Esophagus muscularis mucosa (tissue), 3 donors: Measurements from ENCODE around the gene CHCHD6.

Experiments
- CTCF ChIP-seq, 3 experiments: fragments of 200-600 bp in 2 of 3; fragments of 450-650 bp in 1 of 3; sonication (generic) in 2 of 3; IDR thresholded peaks; one replicate each; pipeline ENCODE4 v1.5.1; 2017 to 2019; ENCODE audit warnings: antibody characterized with exemption in 3 of 3, mild to moderate bottlenecking in 2 of 3, moderate library complexity in 1 of 3
- POLR2A ChIP-seq: fragments of 450-650 bp; IDR thresholded peaks from one replicate; pipeline ENCODE4 v1.6.1; 2017; ENCODE audit warnings: antibody characterized with exemption, moderate library complexity, mild to moderate bottlenecking, low read depth

- no peak for TF ChIP-seq CTCF (IDR thresholded peaks at IDR 0.05)
- TF ChIP-seq POLR2A: no peak
Measured at GRCh38 chr3:126934031-126934531, 230.0 kb downstream of the CHCHD6 start.
